ENCODE measurements around the gene ANGPTL8.
A peak's percentile ranks its signal among the peaks of the same experiment; 100 is the strongest.

Gene ANGPTL8

GRCh38 chr19:11202488-11203193, 36.8 kb upstream of the ANGPTL8 start:
- no peak for ATAC-seq
- TF ChIP-seq CSDC2 (CRISPR knock-in tag; IDR thresholded peaks at IDR 0.05) (no peak), PATZ1 (CRISPR knock-in tag; IDR thresholded peaks at IDR 0.05; ENCODE audit: borderline replicate concordance) (no peak), SNAI2 (CRISPR knock-in tag; IDR thresholded peaks at IDR 0.05) (no peak), CREB5 (CRISPR knock-in tag; IDR thresholded peaks at IDR 0.05; ENCODE audit: low read depth) (no peak), ZNF8 (CRISPR knock-in tag; IDR thresholded peaks at IDR 0.05) (no peak), BACH2 (CRISPR knock-in tag; IDR thresholded peaks at IDR 0.05; ENCODE audit: borderline replicate concordance) (no peak), ESRRG (CRISPR knock-in tag; IDR thresholded peaks at IDR 0.05) (no peak), PPARA (CRISPR knock-in tag; IDR thresholded peaks at IDR 0.05; ENCODE audit: borderline replicate concordance) (no peak), ZFP30 (CRISPR knock-in tag; IDR thresholded peaks at IDR 0.05) (no peak), ZNF70 (CRISPR knock-in tag; IDR thresholded peaks at IDR 0.05) (no peak), ZFP3 (CRISPR knock-in tag; IDR thresholded peaks at IDR 0.05) (no peak), TCF4 (CRISPR knock-in tag; IDR thresholded peaks at IDR 0.05; ENCODE audit: borderline replicate concordance) (no peak), ARNTL (CRISPR knock-in tag; IDR thresholded peaks at IDR 0.05; ENCODE audit: borderline replicate concordance, low read depth) (no peak), TOX (CRISPR knock-in tag; IDR thresholded peaks at IDR 0.05; ENCODE audit: borderline replicate concordance) (no peak), ISL1 (CRISPR knock-in tag; IDR thresholded peaks at IDR 0.05) (no peak), TSHZ2 (CRISPR knock-in tag; IDR thresholded peaks at IDR 0.05) (no peak), CSRNP3 (CRISPR knock-in tag; IDR thresholded peaks at IDR 0.05) (no peak), OSR1 (CRISPR knock-in tag; IDR thresholded peaks at IDR 0.05) (no peak), POU6F1 (CRISPR knock-in tag; IDR thresholded peaks at IDR 0.05; ENCODE audit: borderline replicate concordance, low read depth) (no peak), ZNF565 (CRISPR knock-in tag; conservative IDR thresholded peaks at IDR 0.05; ENCODE audit: low read depth) (no peak)

- ATAC-seq, result peak; percentile 76
- no peak for TF ChIP-seq POU6F1 (CRISPR knock-in tag; IDR thresholded peaks at IDR 0.05; ENCODE audit: borderline replicate concordance, low read depth)
- TF ChIP-seq PATZ1 (CRISPR knock-in tag; IDR thresholded peaks at IDR 0.05; ENCODE audit: borderline replicate concordance), result peak; percentile 11; the same call in 1 of the 2 replicates
Observed at GRCh38 chr19:11203194-11204075, 36.0 kb upstream of the ANGPTL8 start.

All from SK-N-SH treated with all-trans-retinoic acid at 6 μM for 48 hours (cell line).